ENCODE data around the gene DUSP15. TPM values are rescaled to one million over a fixed set of nuclear protein-coding genes. Genes with fewer than 3 reads are reported as not detected.
A peak's percentile ranks its signal among the peaks of the same experiment; 100 is the strongest.
"Not testable (repeated sequence)": the region's sequence is repeated elsewhere in the genome, so short reads cannot be mapped to it uniquely, and the experiment has no call there.

DUSP15 gene
- total RNA-seq, 1 donor from 2014 or later: 2.5 TPM

DNA sequence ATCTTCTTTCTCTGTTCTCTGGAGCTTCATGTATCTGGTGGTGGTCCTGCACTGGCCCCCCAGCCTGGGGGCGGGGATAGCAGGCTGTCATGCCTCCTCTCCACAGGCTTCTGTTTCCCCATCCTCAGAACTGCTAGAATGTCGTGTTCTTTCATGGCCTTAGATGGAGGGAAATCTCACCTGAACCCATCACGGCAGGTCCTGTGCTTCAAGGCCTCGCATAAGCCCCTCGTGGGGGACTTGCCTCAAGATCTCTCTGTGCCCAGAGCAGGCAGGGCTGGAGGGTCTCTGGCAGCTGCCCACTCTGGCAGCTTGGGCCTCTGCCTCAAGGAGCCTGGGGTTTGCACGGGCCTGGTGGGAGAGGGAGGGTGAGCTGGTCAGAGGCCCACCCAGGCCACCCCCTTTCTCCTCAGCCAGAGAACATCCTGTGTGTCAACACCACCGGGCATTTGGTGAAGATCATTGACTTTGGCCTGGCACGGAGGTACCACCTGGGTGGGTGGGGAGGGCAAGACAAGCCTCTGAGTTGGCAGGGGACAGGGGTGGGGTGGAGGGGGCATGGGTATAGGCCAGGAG is 39.8 kb downstream of the DUSP15 start:
- no peak for ATAC-seq (ENCODE audit: poor library complexity)
- no peak for DNase-seq
- intact Hi-C loops (cut with DNase I): no loop called here

GRCh38 chr20:31829731-31830130 is 40.6 kb downstream of the DUSP15 start:
- DNase-seq (no peak), ATAC-seq (ENCODE audit: poor library complexity) (no peak)
- intact Hi-C loops (cut with DNase I): loop anchor here (10.0 kb wide), 1 partner anchor 205 kb away; no protein-coding TSS in a partner anchor

- not testable (repeated sequence) for DNase-seq; ATAC-seq (ENCODE audit: poor library complexity)
- intact Hi-C loops (cut with DNase I): loop anchor here (10.0 kb wide), 1 partner anchor 207 kb away; no protein-coding TSS in a partner anchor
Observed at GRCh38 chr20:31828016-31828415, 42.3 kb downstream of the DUSP15 start.

GRCh38 chr20:31827059-31827458 is 43.3 kb downstream of the DUSP15 start:
- intact Hi-C loops (cut with DNase I): loop anchor here (10.0 kb wide), 1 partner anchor 208 kb away; no protein-coding TSS in a partner anchor
- DNase-seq (no peak), ATAC-seq (ENCODE audit: poor library complexity) (no peak)

GRCh38 chr20:31826074-31826473 is 44.3 kb downstream of the DUSP15 start:
- DNase-seq: no peak
- no peak for ATAC-seq (ENCODE audit: poor library complexity)
- intact Hi-C loops (cut with DNase I): loop anchor here (10.0 kb wide), 1 partner anchor 209 kb away; no protein-coding TSS in a partner anchor

- ATAC-seq (ENCODE audit: poor library complexity): no peak
- intact Hi-C loops (cut with DNase I): loop anchor here (10.0 kb wide), 1 partner anchor 210 kb away; no protein-coding TSS in a partner anchor
- DNase-seq: no peak
Observed at GRCh38 chr20:31824554-31825313, 45.6 kb downstream of the DUSP15 start.

DNA sequence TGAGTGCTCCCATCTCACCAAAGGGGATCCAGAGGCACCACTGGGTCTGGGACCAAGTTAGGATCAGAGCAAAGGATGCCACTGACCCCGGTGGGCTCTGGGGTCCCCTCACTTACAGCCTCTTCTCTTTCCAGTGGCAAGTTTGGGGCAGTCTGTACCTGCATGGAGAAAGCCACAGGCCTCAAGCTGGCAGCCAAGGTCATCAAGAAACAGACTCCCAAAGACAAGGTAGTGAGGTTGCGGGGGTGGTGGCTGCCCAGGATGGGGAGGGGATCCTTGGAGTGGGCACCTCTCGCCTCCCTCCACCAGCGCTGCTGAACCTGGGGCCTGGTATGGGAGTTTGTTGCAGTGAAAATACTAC is 46.2 kb downstream of the DUSP15 start:
- ATAC-seq (ENCODE audit: poor library complexity) (no peak), DNase-seq (no peak)
- intact Hi-C loops (cut with DNase I): loop anchor here (10.0 kb wide), 1 partner anchor 211 kb away; no protein-coding TSS in a partner anchor

DNA sequence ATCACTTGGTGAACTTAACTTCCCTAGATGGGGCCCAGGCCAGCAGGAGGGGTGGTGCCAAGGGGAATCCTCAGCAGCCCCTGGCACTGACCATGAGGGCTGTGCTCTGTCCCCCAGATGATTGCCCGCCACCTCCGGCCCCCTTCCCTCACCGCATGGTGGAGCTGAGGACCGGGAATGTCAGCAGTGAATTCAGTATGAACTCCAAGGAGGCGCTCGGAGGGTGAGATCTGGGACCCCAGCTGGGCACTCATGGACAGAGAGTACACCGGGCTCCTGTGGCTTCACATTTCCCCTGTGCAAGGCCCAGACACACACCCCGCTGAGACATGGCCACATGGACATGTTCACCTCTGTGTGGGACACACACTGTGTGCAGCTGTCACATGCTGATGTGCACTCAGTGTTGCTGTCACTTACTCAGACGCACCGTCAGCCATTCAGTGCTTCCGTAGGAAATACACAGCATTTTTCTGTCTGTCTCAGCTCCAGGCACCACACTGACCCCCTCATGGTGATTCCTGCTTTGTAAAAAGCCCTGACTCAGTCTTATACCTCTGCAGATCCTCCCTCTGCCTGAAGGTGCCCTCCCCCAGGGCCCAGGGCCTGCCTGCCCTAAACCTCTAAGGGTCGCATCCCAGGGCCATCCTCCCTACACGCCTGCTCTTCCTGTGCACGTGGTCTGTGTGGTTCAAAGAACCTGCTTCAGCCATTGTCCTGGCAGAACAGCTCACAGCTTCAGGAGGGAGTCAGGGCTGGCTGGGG is 46.8 kb downstream of the DUSP15 start:
- ATAC-seq (ENCODE audit: poor library complexity) (no peak), DNase-seq (no peak)
- intact Hi-C loops (cut with DNase I): loop anchor here (10.0 kb wide), 1 partner anchor 211 kb away; no protein-coding TSS in a partner anchor

DNA sequence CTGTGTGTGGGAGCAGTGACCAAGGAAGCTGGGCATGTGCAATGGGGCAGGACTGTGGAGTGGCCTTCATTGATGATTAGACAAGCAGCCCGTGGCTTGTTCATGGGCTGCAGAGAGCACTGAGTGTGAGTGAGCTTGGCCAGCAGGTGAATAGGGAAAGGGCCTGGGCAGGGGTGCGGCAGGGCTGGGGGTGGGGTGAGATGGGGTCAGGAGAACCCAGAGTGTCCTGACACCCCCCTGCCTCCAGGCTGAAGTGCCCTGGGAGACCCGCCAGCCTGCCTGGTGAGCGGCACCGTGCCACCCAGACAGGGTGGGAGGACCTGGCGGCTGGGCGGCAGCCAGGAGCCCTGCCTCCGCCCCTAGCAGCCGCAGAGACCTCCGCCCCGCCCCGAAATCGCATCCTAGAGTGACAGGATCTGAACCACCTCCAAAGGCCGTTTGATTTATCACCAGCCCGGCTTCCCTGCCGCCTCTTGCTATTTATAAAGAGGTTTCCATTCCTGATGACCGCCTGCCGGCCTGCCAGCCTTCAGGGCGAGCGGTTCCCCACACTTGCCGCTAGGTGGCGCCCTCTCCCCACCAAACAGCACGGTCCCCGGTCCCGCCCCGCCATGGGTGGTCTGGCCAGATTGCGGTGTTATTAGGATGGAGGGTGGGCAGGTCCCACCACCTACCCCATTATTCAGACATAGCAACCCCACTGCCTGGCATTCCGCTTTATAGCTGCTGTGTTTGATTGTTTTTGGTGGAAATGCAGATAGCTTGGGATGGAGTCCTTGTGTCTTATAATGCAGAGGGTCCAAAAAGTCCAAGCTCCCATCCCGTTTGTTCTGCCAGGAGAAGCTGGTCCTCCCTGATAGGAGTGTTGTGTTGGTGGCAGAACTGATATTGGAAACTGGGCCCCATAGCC is 47.7 kb downstream of the DUSP15 start:
- DNase-seq (peak; percentile 89), ATAC-seq (ENCODE audit: poor library complexity) (peak; percentile 90)
- intact Hi-C loops (cut with DNase I): loop anchor here (10.0 kb wide), 1 partner anchor 212 kb away; no protein-coding TSS in a partner anchor

DNA sequence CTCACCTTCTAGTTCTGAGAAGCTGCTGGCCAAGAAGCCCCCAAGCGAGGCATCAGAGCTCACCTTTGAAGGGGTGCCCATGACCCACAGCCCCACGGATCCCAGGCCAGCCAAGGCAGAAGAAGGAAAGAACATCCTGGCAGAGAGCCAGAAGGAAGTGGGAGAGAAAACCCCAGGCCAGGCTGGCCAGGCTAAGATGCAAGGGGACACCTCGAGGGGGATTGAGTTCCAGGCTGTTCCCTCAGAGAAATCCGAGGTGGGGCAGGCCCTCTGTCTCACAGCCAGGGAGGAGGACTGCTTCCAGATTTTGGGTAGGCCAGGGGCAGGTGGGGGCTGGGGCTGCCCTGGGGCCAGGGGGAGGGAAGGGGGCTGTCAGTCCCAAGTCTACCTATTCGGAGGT is 48.9 kb downstream of the DUSP15 start:
- DNase-seq: no peak
- no peak for ATAC-seq (ENCODE audit: poor library complexity)
- intact Hi-C loops (cut with DNase I): loop anchor here (10.0 kb wide), 1 partner anchor 213 kb away; no protein-coding TSS in a partner anchor

GRCh38 chr20:31820228-31820627 is 50.1 kb downstream of the DUSP15 start:
- intact Hi-C loops (cut with DNase I): loop anchor here (10.0 kb wide), 1 partner anchor 215 kb away; no protein-coding TSS in a partner anchor
- ATAC-seq (ENCODE audit: poor library complexity): no peak
- no peak for DNase-seq

GRCh38 chr20:31819083-31819784 is 51.1 kb downstream of the DUSP15 start, which contains the start of gene MYLK2:
Gene MYLK2, plus strand, starts transcription at chr20:31819356. Its CDS starts 225 bp downstream, at chr20:31819581.
- DNase-seq (peak; percentile 68), ATAC-seq (ENCODE audit: poor library complexity) (peak; percentile 47)
- intact Hi-C loops (cut with DNase I): no loop called here

- intact Hi-C loops (cut with DNase I): no loop called here
- no peak for ATAC-seq (ENCODE audit: poor library complexity)
- no peak for DNase-seq
Observed at GRCh38 chr20:31818376-31818908, 51.9 kb downstream of the DUSP15 start.

DNA sequence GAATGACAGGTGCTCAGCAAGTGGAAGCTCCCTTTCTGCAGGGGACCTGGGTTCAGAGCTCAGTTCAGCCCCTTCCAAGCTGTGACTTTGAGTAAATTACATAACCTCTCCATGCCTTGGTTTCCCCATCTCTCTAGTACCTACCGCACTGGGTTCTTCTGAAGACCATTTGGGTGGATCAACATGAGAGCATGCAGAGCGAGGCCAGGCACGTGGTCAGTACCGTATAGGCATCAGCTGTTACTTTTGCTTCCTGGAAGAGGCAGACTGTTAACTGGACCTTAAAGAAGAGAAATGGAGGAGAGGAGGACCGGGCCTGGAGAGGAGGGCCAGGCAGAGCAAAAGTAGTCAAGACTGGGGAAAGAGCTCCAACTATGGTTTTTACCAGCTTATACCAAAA is 52.9 kb downstream of the DUSP15 start:
- DNase-seq (no peak), ATAC-seq (ENCODE audit: poor library complexity) (no peak)
- intact Hi-C loops (cut with DNase I): no loop called here

DNA sequence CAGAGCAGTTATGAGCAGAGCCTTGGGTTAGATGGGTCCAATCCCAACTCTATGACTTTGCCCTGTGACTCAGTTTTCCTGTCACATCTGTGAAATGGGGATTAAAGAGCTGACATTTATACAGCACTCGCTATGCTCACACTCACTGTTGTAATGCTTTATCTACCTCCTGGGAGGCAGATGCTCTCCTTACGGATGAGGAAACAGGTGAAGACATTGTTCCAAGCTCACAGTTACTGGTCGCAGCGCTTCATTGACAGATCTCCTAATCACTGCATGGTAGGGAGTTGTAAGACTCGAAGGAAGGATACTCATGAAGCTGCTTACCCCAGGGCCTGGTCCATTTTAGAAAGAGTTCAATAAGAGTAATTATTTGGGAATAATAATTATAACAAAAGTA is 54.1 kb downstream of the DUSP15 start:
- DNase-seq (no peak), ATAC-seq (ENCODE audit: poor library complexity) (no peak)
- intact Hi-C loops (cut with DNase I): no loop called here

GRCh38 chr20:31815408-31816188 is 54.7 kb downstream of the DUSP15 start:
- no peak for DNase-seq
- peak; percentile 34 for ATAC-seq (ENCODE audit: poor library complexity)
- intact Hi-C loops (cut with DNase I): no loop called here
